T-helper 1 cell (primary cell): ENCODE measurements around the gene ZNF446.
A peak's percentile ranks its signal among the peaks of the same experiment; 100 is the strongest.
"Not testable (repeated sequence)": the region's sequence is repeated elsewhere in the genome, so short reads cannot be mapped to it uniquely, and the experiment has no call there.

ENCODE experiments used
- DNase-seq, 5 donors: peaks; one replicate each; pipeline ENCODE4 v3.0.0-alpha.2; 2012 to 2020

The ZNF446 gene

DNA sequence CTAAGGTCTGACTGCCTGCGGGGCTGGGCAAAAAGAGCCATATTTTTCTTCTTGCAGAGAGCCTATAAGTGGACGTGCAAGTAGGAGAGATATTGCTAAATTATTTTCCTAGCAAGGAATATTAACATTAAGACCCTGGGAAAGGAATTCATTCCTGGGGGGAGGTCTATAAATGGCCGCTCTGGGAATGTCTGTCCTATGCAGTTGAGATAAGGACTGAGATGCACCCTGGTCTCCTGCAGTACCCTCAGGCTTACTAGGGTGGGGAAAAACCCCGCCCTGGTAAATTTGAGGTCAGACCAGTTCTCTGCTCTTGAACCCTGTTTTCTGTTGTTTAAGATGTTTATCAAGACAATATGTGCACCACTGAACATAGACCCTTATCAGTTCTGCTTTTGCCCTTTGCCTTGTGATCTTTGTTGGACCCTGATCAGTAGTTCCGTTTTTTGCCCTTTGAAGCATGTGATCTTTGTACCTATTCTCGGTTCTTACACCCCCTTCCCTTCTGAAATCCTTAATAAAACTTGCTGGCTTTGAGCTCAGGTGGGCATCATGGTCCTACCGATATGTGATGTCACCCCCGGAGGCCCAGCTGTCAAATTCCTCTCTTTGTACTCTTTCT is 31.6 kb downstream of the ZNF446 start:
- DNase-seq: not testable (repeated sequence)

DNA sequence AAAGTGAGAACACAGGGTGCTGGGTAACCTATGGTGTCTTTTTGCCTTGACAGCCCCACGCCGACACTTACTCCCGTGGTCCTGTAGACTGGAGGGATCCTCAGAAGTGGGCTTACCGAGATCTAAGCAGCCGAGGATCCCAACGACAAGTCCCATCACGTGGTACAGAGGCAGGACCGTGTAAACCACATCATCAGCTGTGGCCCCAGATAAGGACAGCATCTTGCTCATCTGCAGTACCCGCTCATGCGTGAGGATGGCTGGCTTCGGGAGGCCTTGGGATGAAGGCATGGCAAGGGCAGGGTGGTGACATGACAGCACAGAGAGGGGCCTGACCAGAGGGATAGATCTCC is 33.6 kb downstream of the ZNF446 start:
- no peak for DNase-seq

- no peak for DNase-seq
Measured at GRCh38 chr19:58510084-58510862, 34.1 kb downstream of the ZNF446 start.

- DNase-seq: no peak
Measured at GRCh38 chr19:58511353-58512208, 35.4 kb downstream of the ZNF446 start, which contains the start of gene SLC27A5. SLC27A5 (minus strand) TSS chr19:58511992; CDS start chr19:58511955, 37 bp downstream.

- DNase-seq: no peak
Measured at GRCh38 chr19:58513213-58513693, 37.1 kb downstream of the ZNF446 start.

DNA sequence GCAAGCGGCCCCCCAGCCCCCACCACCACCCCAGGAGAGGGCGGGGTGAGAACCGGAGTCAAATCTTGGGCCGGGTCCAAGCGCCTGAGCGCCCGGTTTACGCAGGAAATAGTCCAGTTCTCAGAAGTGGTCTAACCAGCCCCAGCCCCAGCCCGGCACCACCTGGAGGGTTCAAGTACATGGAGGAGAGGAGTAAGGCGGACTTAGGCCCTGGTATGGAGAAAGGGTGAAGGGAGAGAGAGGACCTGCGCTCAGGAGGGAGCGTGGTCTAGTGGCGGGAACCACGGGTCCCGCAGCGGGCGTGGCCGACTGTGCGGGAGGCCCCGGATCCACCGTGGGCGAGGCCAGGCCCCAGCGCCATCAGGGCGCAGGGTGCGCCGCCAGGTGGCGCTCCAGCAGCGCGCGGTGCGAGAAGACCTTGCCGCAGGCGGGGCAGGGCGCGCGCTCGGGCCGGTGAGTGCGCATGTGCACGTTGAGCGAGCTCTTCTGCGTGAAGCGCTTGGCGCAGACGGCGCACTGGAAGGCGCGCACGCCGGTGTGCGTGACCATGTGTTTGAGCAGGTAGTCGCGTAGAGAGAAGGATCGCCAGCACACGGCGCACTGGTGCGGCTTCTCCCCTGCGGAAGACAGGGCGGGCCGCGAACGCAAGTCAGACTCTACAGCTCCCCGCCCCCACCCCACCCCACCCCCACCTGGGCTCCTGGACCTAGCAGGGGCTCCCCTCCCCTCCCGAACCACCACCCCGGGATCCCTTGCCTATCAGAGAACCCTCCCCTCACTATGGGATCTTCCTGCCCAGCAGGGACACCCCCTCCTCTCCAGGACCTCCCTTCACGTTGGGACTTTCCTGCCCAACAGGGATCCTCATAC is 37.8 kb downstream of the ZNF446 start:
- peak; percentile 88 to 97 (median 91) for DNase-seq

DNA sequence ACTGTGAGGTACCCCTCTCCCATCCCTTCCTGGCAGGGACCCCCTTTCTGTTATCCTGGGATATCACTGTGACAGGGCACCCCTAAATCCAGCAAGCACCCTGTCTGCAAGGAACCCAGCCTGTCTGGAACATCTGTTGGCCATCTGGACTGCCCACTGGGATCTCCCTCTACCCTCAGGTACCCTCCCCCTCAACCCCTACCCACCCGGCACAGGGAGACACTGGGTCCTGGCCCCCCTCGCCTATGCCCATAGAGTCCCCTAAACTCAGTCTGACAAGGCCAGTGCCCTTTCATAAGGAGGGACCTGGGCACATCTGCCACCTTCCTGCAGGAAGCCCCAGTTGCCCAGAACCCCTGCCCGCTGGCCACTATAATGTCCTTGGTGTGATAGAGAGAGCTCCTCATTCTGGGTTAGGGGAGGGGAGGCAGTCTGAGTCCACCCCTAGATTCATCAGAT is 38.4 kb downstream of the ZNF446 start:
- DNase-seq: no peak

- DNase-seq: no peak
Measured at GRCh38 chr19:58515259-58515658, 39.1 kb downstream of the ZNF446 start.

GRCh38 chr19:58516246-58516836 is 40.2 kb downstream of the ZNF446 start:
- no peak for DNase-seq

GRCh38 chr19:58516964-58517833 is 41.0 kb downstream of the ZNF446 start:
- no peak for DNase-seq

- DNase-seq: no peak
Measured at GRCh38 chr19:58518256-58519086, 42.3 kb downstream of the ZNF446 start.

DNA sequence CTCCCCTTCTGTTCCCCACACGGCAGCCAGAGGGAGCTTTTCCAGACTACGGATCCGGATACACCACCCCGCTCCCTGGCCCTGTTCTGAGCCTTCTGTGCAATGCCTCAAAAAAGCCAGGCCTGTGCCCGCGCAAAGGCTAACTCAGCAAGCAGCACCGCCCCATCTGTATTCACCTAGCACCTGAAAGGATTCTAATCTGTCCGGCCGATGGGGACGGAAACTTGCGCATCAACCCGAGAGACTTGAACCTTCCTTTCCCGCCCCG is 42.9 kb downstream of the ZNF446 start:
- DNase-seq: peak in 3 of 5 donors; percentile 36 to 65 (median 42)

DNA sequence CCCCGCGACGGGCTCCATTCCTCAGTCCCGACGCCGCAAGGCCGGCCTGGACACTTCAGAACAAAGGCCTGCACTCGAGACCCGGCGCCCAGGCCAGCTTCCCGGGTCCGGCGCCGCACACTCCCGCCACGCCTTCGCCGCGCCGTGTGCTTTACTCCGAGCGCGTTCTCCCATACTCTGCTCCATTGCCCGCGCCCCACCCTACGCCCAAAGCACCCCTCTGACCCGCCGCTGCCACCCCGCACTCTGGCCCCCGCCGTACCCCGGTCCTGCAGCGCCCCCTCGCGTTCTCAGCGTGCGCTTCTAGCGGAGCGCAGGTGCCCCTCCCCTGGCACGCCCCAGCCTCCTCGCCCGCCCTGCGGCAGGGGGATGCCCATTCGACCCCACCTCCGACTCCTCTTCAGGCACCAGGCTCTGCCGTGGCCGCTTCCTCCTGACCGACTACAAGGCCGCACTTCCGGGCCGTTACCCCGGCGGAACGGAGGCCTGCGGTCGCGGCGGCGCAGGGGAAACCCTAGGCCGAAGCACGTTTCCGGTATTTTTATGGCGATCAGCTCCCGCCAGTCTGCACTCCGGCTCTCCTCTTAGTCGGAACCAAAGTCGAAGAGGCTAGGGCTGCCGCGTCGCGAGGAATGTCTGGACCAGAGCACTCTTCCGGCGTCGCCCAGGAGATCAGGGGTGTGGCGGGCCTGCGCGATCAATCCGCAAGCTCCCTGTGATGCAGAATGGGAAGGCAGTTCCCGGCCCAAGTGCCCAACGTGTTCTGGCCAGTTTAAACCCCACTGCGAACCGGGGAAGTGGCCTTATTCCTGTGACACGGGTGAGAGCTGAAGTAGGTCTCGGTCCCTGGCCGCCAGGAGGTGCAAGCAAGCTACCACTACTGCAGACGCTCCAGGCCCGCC is 43.5 kb downstream of the ZNF446 start, which contains the start of gene ZBTB45:
ZBTB45 (minus strand) TSS at position 456 of the 902 bp plus-strand sequence. CDS start 2,137 bp downstream, outside the sequence.
- peak; percentile 79 to 96 (median 83) for DNase-seq

DNA sequence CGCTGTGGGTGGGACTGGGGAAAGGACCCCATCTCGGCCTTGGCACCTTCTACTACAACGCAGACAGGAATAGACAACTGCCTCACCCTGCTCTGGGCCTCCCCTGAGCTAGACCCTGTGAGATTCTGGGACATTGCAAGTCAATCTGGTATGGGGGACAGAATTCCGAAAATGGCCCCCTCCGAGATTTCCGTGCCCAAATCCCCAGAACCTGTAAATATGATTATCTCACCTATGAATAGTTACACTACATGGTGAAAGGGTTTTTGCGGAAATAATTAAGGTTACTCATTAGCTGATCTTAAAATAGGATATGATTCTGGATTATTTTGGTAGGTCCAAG is 44.1 kb downstream of the ZNF446 start:
- no peak for DNase-seq

GRCh38 chr19:58521651-58522050 is 45.5 kb downstream of the ZNF446 start:
- no peak for DNase-seq

DNA sequence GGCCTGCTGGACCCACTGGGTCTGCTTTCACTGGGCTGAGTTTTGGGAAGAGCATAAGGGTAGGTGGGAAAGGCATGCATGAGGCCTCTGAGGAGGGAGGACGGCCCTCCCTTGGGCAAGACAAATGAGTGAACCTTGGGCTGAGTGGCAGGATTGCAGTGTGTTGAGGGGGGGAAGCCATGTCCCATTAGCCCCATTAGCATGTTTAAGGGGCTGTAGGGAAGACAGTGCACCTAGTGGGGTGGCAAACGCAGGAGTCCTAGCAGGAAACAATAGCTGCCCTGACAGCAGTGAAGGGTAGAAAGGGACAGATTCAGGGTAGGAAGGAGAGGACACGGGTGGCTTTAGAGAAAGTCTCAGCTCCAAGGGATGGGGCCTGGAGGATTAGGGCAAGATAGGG is 46.6 kb downstream of the ZNF446 start:
- DNase-seq: no peak

DNA sequence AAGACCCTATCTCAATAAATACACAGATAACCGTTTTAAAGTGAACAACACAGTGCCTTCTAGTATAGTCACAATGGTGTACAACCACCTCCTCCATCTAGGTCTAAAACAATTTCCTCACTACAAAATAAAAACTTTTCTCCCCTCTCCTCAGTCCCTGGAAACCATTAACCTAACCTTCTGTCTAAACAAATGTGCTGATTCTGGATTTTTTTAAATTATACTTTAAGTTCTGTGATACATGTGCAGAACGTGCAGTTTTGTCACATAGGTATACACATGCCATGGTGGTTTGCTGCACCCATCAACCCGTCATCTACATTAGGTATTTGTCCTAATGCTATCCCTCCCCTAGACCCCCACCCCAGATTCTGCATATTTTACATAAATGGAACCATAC is 53.3 kb downstream of the ZNF446 start:
- DNase-seq: no peak
